Adrenal gland (tissue), 12 donors: ENCODE measurements around the gene ACR. TPM values are rescaled to one million over a fixed set of nuclear protein-coding genes. Genes with fewer than 3 reads are reported as not detected.
A peak's percentile ranks its signal among the peaks of the same experiment; 100 is the strongest.
"Not testable (repeated sequence)": the region's sequence is repeated elsewhere in the genome, so short reads cannot be mapped to it uniquely, and the experiment has no call there.

Experiments
- DNase-seq, 7 donors: peaks; one replicate each; pipeline ENCODE4 v3.0.0-alpha.2; 2019 to 2020
- H3K27ac ChIP-seq, 5 donors: fragments of 200-600 bp; sonication (generic) in 4 of 5; 1 replicate in 3 of 5; 2 replicates in 2 of 5; pipeline versions ENCODE4 v1.5.1 to v1.8.0; 2016 to 2020; ENCODE audit warnings: mild to moderate bottlenecking in 1 of 5
- H3K27me3 ChIP-seq: fragments of 200-600 bp; 2 replicates; pipeline ENCODE4 v1.8.0; 2021
- H3K36me3 ChIP-seq, 2 donors: fragments of 200-600 bp; replicated peaks in 1 of 2; 1 replicate in 1 of 2; 2 replicates in 1 of 2; pipeline versions ENCODE4 v1.5.1 to v1.8.0; 2018 to 2022
- H3K4me1 ChIP-seq, 2 donors: fragments of 200-600 bp; replicated peaks in 1 of 2; 1 replicate in 1 of 2; 2 replicates in 1 of 2; pipeline versions ENCODE4 v1.5.1 to v1.8.0; 2018 to 2021
- H3K4me3 ChIP-seq, 4 donors: fragments of 200-600 bp; sonication (generic) in 3 of 4; one replicate each; pipeline ENCODE4 v1.5.1; 2016 to 2018
- H3K9me3 ChIP-seq, 3 donors: fragments of 200-600 bp; sonication (generic) in 1 of 3; replicated peaks in 1 of 3; 1 replicate in 2 of 3; 2 replicates in 1 of 3; pipeline versions ENCODE4 v1.5.1 to v1.8.0; 2016 to 2021
- CTCF ChIP-seq, 6 experiments: fragments of 450-650 bp in 4 of 6; fragments of 200-600 bp in 2 of 6; sonication (generic) in 1 of 6; IDR thresholded peaks; 1 replicate in 5 of 6; 2 replicates in 1 of 6; pipeline versions ENCODE4 v1.5.1 to v1.8.0; 2016 to 2021; ENCODE audit warnings: antibody characterized with exemption in 6 of 6, mild to moderate bottlenecking in 2 of 6, moderate library complexity in 1 of 6
- POLR2A ChIP-seq, 2 donors: fragments of 450-650 bp; IDR thresholded peaks; one replicate each; pipeline ENCODE4 v1.6.1; 2017; ENCODE audit warnings: antibody characterized with exemption in 2 of 2, mild to moderate bottlenecking in 2 of 2, moderate library complexity in 1 of 2
- WGBS, 4 donors: extraction: QIAGEN DNeasy Blood & Tissue Kit in 2 of 4; methylation state at CpG; one replicate each; pipeline versions ENCODE4 v1.1.5 to v1.1.7; 2013 to 2017; 5-methylcytosine and 5-hydroxymethylcytosine counted together
- intact Hi-C, 2 donors: fragments of 100-400 bp; cut with DNase I; formaldehyde crosslinking; loops; one replicate each; pipeline versions ENCODE4 v1.14.1 to v1.15.0; 2022 to 2023
- polyA plus RNA-seq, 3 donors: library from polyadenylated mRNA; stranded (reverse); fragments of 200-250 nt in 2 of 3; fragments of 350-450 nt in 1 of 3; fragmentation: Illumina TruSeq in 1 of 3; extraction: RNeasy Lipid Tissue Mini Kit (QIAGEN cat#74804) in 1 of 3; gene quantifications; one replicate each; pipeline ENCODE4 v1.2.3, GENCODE V29; 2013 to 2014
- total RNA-seq, 9 donors: library from RNA; depleted of rRNA in 4 of 9; stranded (reverse); fragments of >200 nt in 4 of 9; fragments of 120-200 nt in 1 of 9; fragmentation: NEBNext Ultra II Directional in 1 of 9; extraction: Animal tissue kit (Norgen Biotek cat#: 25700) in 1 of 9; gene quantifications; one replicate each; pipeline versions ENCODE4 v1.1.0 to v1.2.4, GENCODE V29; 2013 to 2023
- donor health status: healthy with polysubstance abuse.
- donor health status: Bipolar disorder and iron deficiency.
- donor health status: DM: yes; HTN: yes; CAD: no.
- donor health status: DM: no; HTN: no; CAD: no.
- donor health status: DM: no; HTN: no; CAD: no.
- donor health status: DM: yes; HTN: yes; CAD: no.

Gene ACR
- total and polyA plus RNA-seq, 12 donors = 0.13 to 1.5 (median 0.53) TPM; not detected in 4

GRCh38 chr22:50735739-50736030 is 2.3 kb upstream of the ACR start:
- WGBS, 4 donors = 74 to 78% (median 75%) methylated on average over 6 of the region's 6 CpGs
- Histone ChIP-seq H3K4me1 (no peaks in the 10 kb centered on the region), H3K27me3 (peaks cover 13% of the 10 kb centered on the region), H3K9me3 (no peaks in the 10 kb centered on the region), H3K27ac (no peak overlapping the region), H3K4me3 (no peak overlapping the region), H3K36me3 (no peaks in the 10 kb centered on the region)
- intact Hi-C loops = no loop called here
- peak in 1 of 7 donors; percentile 2 for DNase-seq
- TF ChIP-seq POLR2A (IDR thresholded peaks at IDR 0.05) = no peak
- TF ChIP-seq CTCF (IDR thresholded peaks at IDR 0.05) = no peak

- peak in 3 of 7 donors; percentile 6 to 27 (median 11) for DNase-seq
- Histone ChIP-seq H3K27ac (no peak overlapping the region), H3K36me3 (no peaks in the 10 kb centered on the region), H3K27me3 (no peaks in the 10 kb centered on the region), H3K4me1 (no peaks in the 10 kb centered on the region), H3K4me3 (no peak overlapping the region), H3K9me3 (no peaks in the 10 kb centered on the region)
- intact Hi-C loops = no loop called here
- TF ChIP-seq CTCF (IDR thresholded peaks at IDR 0.05) = no peak
- TF ChIP-seq POLR2A (IDR thresholded peaks at IDR 0.05) = no peak
- WGBS, 4 donors = 82 to 87% (median 84%) methylated on average over 10 of the region's 10 CpGs
Observed at GRCh38 chr22:50738649-50739227, 734 bp downstream of the ACR start.

GRCh38 chr22:50739279-50739691 is 1.3 kb downstream of the ACR start:
- Histone ChIP-seq H3K36me3 (no peaks in the 10 kb centered on the region), H3K27me3 (no peaks in the 10 kb centered on the region), H3K4me3 (no peak overlapping the region), H3K27ac (no peak overlapping the region), H3K9me3 (no peaks in the 10 kb centered on the region), H3K4me1 (no peaks in the 10 kb centered on the region)
- intact Hi-C loops = no loop called here
- TF ChIP-seq POLR2A (IDR thresholded peaks at IDR 0.05) = no peak
- DNase-seq = peak in 2 of 7 donors; percentile 5 to 39
- WGBS, 4 donors = 77 to 86% (median 80%) methylated on average over 9 to 17 of the region's 17 CpGs

- DNase-seq = peak in 2 of 7 donors; percentile 6 to 16
Observed at GRCh38 chr22:50739894-50740293, 1.9 kb downstream of the ACR start.

GRCh38 chr22:50740714-50741113 is 2.7 kb downstream of the ACR start:
- DNase-seq, intact Hi-C loops: not testable (repeated sequence)

More at GRCh38 chr22:50739894-50740293, 1.9 kb downstream of the ACR start:
- Histone ChIP-seq H3K36me3 (no peaks in the 10 kb centered on the region), H3K4me3 (no peak overlapping the region), H3K4me1 (no peaks in the 10 kb centered on the region), H3K27ac (no peak overlapping the region), H3K27me3 (no peaks in the 10 kb centered on the region), H3K9me3 (no peaks in the 10 kb centered on the region)
- TF ChIP-seq CTCF (IDR thresholded peaks at IDR 0.05) = no peak
- TF ChIP-seq POLR2A (IDR thresholded peaks at IDR 0.05) = no peak
- intact Hi-C loops = no loop called here
- 57 to 77% (median 76%) methylated on average over 5 to 12 of the region's 12 CpGs for WGBS, 4 donors

GRCh38 chr22:50744424-50744823 is 6.4 kb downstream of the ACR start:
- H3K27me3 ChIP-seq, H3K27ac ChIP-seq, H3K36me3 ChIP-seq, H3K4me3 ChIP-seq, intact Hi-C loops, DNase-seq, H3K4me1 ChIP-seq, H3K9me3 ChIP-seq: not testable (repeated sequence)
- 40 to 78% (median 66%) methylated on average over 1 to 11 of the region's 12 CpGs for WGBS, 4 donors

More at GRCh38 chr22:50740714-50741113, 2.7 kb downstream of the ACR start:
- H3K9me3 ChIP-seq, H3K27me3 ChIP-seq, H3K4me3 ChIP-seq, H3K4me1 ChIP-seq, H3K27ac ChIP-seq, H3K36me3 ChIP-seq: not testable (repeated sequence)
- WGBS, 4 donors = 81 to 96% (median 89%) methylated on average over 4 to 5 of the region's 5 CpGs

- H3K4me1 ChIP-seq, H3K27ac ChIP-seq, DNase-seq, H3K27me3 ChIP-seq, H3K4me3 ChIP-seq, H3K36me3 ChIP-seq, H3K9me3 ChIP-seq, intact Hi-C loops: not testable (repeated sequence)
- WGBS, 4 donors = 70 to 94% (median 86%) methylated on average over 1 of the region's 1 CpG
Observed at GRCh38 chr22:50747521-50747920, 9.5 kb downstream of the ACR start.

- H3K36me3 ChIP-seq, H3K27me3 ChIP-seq, DNase-seq, H3K4me3 ChIP-seq, H3K27ac ChIP-seq, H3K9me3 ChIP-seq, H3K4me1 ChIP-seq, intact Hi-C loops: not testable (repeated sequence)
- 73 to 80% (median 77%) methylated on average over 3 to 12 of the region's 13 CpGs for WGBS, 4 donors
Observed at GRCh38 chr22:50748630-50749029, 10.6 kb downstream of the ACR start.
